Measurements from ENCODE around the gene COBLL1. TPM values are rescaled to one million over a fixed set of nuclear protein-coding genes. Genes with fewer than 3 reads are reported as not detected.

The COBLL1 gene
- total RNA-seq, 1 experiment from 2014 or later: 42.1 TPM

DNA sequence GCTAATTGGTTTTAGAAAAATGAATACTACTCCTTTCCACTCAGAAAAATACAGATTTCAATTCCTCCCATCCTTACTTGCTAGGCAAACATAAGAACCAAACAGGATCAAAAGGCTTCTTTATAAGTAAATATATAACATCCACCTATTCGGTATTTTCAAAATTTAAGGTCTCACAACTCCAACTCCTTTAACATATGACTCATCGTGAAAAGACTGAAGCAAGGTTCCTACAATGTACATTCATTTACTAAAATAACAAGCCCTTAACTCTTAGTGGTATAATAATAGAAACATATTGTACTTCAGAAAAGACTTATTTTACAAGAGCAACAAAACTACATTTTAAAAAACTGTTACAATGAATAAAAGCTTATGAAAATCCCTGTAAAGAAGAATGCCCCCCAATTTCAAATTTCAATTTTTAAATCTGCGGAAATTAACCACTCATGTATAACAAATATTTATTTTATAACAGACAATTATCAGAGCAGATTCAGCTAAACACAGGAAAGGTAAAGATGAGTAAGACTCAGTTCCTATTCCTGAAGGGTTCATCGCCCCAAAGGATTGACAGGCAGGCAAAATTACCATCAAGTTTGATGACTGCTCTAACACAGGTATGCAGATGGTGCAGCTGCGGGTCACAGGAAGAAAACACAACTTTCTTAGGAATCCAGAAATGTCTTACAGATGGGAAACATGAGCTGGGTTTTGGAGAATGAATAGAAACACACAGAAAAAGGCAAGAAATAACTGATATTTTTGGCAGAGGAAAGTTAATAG, 96.4 kb downstream of the COBLL1 start:
- CTCF ChIA-PET: no interaction called here
- Mint-ChIP-seq H3K27ac (ENCODE audit: unreplicated experiment) (no peak overlapping the region), H3K36me3 (ENCODE audit: insufficient read depth, unreplicated experiment) (peaks cover 11% of the 10 kb centered on the region), H3K4me1 (ENCODE audit: low read depth, unreplicated experiment) (peaks cover 10% of the 10 kb centered on the region), H3K9me3 (ENCODE audit: unreplicated experiment) (no peaks in the 10 kb centered on the region), H3K27me3 (ENCODE audit: insufficient read depth, unreplicated experiment) (no peaks in the 10 kb centered on the region), H3K4me3 (ENCODE audit: unreplicated experiment) (no peak overlapping the region)
- BruUV-seq (replicated peaks): no TSS peak
- Histone ChIP-seq H3K4me3 (ENCODE audit: low read depth, low read length) (no peak overlapping the region), H3K27me3 (replicated peaks; ENCODE audit: control insufficient read depth, insufficient read depth, low read length) (no peaks in the 10 kb centered on the region), H3K9me3 (no peaks in the 10 kb centered on the region), H3K4me1 (peaks cover 7% of the 10 kb centered on the region), H3K36me3 (ENCODE audit: control insufficient read depth, insufficient read depth, low read length) (no peaks in the 10 kb centered on the region)
- intact Hi-C loops (cut with micrococcal nuclease; ENCODE audit: unreplicated experiment): no loop called here
- no peak for DNase-seq
- TF ChIP-seq, protein P1, sequence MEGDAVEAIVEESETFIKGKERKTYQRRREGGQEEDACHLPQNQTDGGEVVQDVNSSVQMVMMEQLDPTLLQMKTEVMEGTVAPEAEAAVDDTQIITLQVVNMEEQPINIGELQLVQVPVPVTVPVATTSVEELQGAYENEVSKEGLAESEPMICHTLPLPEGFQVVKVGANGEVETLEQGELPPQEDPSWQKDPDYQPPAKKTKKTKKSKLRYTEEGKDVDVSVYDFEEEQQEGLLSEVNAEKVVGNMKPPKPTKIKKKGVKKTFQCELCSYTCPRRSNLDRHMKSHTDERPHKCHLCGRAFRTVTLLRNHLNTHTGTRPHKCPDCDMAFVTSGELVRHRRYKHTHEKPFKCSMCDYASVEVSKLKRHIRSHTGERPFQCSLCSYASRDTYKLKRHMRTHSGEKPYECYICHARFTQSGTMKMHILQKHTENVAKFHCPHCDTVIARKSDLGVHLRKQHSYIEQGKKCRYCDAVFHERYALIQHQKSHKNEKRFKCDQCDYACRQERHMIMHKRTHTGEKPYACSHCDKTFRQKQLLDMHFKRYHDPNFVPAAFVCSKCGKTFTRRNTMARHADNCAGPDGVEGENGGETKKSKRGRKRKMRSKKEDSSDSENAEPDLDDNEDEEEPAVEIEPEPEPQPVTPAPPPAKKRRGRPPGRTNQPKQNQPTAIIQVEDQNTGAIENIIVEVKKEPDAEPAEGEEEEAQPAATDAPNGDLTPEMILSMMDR (IDR thresholded peaks at IDR 0.05; ENCODE audit: insufficient read depth in 1 of 2, low read depth in 1 of 2, low read length in 1 of 2, severe bottlenecking in 1 of 2, unreplicated experiment in 1 of 2): no peak
- POLR2A ChIA-PET: no interaction called here

DNA sequence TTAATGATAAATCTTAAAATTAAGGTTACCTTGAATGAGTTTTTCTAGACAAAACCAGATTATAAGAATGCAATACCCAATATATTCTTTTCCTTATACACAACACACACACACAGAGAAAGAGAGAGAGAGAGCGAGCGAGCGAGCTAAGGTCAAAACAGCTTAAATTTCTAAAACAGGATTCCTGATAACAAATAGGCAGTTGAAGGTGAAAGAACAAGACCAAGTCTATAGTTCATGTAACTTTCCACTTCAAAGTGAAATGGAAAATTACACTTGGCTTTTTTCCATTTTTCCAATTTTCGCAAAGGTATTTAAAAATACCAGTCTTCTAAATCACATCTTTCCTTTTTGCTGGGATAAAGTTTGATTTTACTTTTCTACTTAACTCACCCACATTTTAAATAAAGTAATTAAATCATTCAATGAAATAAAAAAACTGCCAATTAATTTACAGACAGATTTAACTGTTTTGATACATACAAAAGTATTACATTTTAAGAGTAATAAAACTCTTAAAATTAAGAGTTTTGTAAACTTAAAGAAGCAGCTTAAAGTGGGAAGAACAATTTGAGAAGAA, 98.8 kb downstream of the COBLL1 start:
- Mint-ChIP-seq H3K4me3 (ENCODE audit: unreplicated experiment) (no peak overlapping the region), H3K4me1 (ENCODE audit: low read depth, unreplicated experiment) (peaks cover 10% of the 10 kb centered on the region), H3K9me3 (ENCODE audit: unreplicated experiment) (no peaks in the 10 kb centered on the region), H3K27ac (ENCODE audit: unreplicated experiment) (no peak overlapping the region), H3K36me3 (ENCODE audit: insufficient read depth, unreplicated experiment) (peaks cover 13% of the 10 kb centered on the region), H3K27me3 (ENCODE audit: insufficient read depth, unreplicated experiment) (no peaks in the 10 kb centered on the region)
- intact Hi-C loops (cut with micrococcal nuclease; ENCODE audit: unreplicated experiment): no loop called here
- H3K36me3 ChIP-seq (ENCODE audit: control insufficient read depth, insufficient read depth, low read length): 0 out of 2 replicates have a peak, but pooled peaks cover under 1% of the 10 kb centered on the region
- TF ChIP-seq, protein P1 (IDR thresholded peaks at IDR 0.05; ENCODE audit: insufficient read depth in 1 of 2, low read depth in 1 of 2, low read length in 1 of 2, severe bottlenecking in 1 of 2, unreplicated experiment in 1 of 2): no peak
- POLR2A ChIA-PET: no interaction called here
- BruUV-seq (replicated peaks): no TSS peak
- no peak for DNase-seq
- peaks cover 7% of the 10 kb centered on the region for H3K4me1 ChIP-seq
- H3K4me3 ChIP-seq (ENCODE audit: low read depth, low read length): no peak overlapping the region
- no peaks in the 10 kb centered on the region for H3K27me3 ChIP-seq (replicated peaks; ENCODE audit: control insufficient read depth, insufficient read depth, low read length)
- no peaks in the 10 kb centered on the region for H3K9me3 ChIP-seq
- CTCF ChIA-PET: no interaction called here

DNA sequence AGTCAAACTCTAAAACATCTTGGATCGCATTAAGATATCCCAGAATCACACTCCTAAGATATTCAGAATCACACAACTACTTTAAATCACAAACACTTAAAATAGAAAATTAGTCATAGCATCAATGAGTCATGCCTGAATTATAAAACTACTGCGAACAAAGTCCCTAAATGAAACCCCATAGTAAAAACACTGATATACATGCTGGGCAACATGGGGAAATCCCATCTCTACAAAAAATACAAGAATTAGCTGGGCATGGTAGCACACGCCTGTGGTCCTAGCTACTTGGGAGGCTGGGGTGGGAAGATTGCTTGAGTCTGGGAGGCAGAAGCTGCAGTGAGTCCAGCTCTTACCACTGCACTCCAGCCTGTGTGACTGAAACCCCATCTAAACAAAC, 101.7 kb downstream of the COBLL1 start:
- no peaks in the 10 kb centered on the region for H3K9me3 ChIP-seq
- no peak overlapping the region for H3K4me3 ChIP-seq (ENCODE audit: low read depth, low read length)
- Mint-ChIP-seq H3K36me3 (ENCODE audit: insufficient read depth, unreplicated experiment) (peaks cover 19% of the 10 kb centered on the region), H3K27me3 (ENCODE audit: insufficient read depth, unreplicated experiment) (no peaks in the 10 kb centered on the region), H3K4me3 (ENCODE audit: unreplicated experiment) (no peak overlapping the region), H3K27ac (ENCODE audit: unreplicated experiment) (no peak overlapping the region), H3K9me3 (ENCODE audit: unreplicated experiment) (no peaks in the 10 kb centered on the region), H3K4me1 (ENCODE audit: low read depth, unreplicated experiment) (peaks cover 4% of the 10 kb centered on the region)
- 0 out of 2 replicates have a peak, but pooled peaks cover 2% of the 10 kb centered on the region for H3K36me3 ChIP-seq (ENCODE audit: control insufficient read depth, insufficient read depth, low read length)
- no peaks in the 10 kb centered on the region for H3K27me3 ChIP-seq (replicated peaks; ENCODE audit: control insufficient read depth, insufficient read depth, low read length)
- CTCF ChIA-PET: no interaction called here
- H3K4me1 ChIP-seq: peaks cover 16% of the 10 kb centered on the region
- TF ChIP-seq, protein P1 (IDR thresholded peaks at IDR 0.05; ENCODE audit: insufficient read depth in 1 of 2, low read depth in 1 of 2, low read length in 1 of 2, severe bottlenecking in 1 of 2, unreplicated experiment in 1 of 2): no peak
- DNase-seq: no peak
- POLR2A ChIA-PET: no interaction called here
- intact Hi-C loops (cut with micrococcal nuclease; ENCODE audit: unreplicated experiment): loop anchor here (5.0 kb wide), 2 partner anchors 42 to 462 kb away; partner anchors contain the start of gene SCN3A
- no TSS peak for BruUV-seq (replicated peaks)
